Ureter (tissue), 1 donor: ENCODE data around the gene PRKAA1. TPM values are rescaled to one million over a fixed set of nuclear protein-coding genes. Genes with fewer than 3 reads are reported as not detected.
"Not testable (repeated sequence)": the region's sequence is repeated elsewhere in the genome, so short reads cannot be mapped to it uniquely, and the experiment has no call there.

Experiments
- DNase-seq: peaks from one replicate; pipeline ENCODE4 v3.0.0-alpha.2; 2020; ENCODE audit warnings: low spot score
- total RNA-seq: library from RNA; stranded (reverse); gene quantifications from one replicate; pipeline ENCODE4 v1.2.4, GENCODE V29; 2023
- donor health status: DM: yes; HTN: yes; CAD: no.

PRKAA1 gene
- total RNA-seq, 1 donor from 2014 or later = 114 TPM

GRCh38 chr5:40734986-40735385 is 63.2 kb downstream of the PRKAA1 start:
- no peak for DNase-seq

DNA sequence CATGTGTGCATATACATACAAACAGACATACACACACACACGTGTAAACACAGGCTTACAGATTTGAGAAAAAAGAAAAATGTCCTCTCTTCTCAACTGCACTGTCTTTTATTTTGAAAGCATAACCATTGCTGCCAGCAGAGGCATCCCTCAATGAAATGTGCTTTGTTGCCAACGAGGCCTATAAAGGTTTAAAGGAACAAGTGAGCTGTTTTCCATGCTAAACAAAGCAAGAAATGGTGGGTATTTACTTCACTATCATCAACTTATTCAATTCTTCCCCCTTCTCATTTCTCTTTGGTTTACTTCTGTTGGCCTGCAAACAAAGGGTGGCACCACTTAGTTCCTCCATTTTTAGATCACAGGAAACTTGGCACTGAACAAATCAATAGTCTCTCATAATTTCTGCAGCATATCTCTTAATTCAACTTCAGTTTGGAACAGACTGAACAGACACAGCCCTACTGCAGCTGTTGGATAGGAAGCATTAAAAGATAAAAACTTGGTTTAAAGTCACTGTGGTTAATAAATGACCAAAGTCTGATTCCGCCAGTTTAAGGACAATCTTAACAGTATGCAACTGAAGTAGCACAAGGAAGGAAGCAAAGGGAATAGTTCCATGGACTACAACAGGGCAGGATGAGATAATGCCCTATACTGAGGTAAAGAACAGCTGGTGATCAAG is 64.2 kb downstream of the PRKAA1 start:
- DNase-seq = no peak

DNA sequence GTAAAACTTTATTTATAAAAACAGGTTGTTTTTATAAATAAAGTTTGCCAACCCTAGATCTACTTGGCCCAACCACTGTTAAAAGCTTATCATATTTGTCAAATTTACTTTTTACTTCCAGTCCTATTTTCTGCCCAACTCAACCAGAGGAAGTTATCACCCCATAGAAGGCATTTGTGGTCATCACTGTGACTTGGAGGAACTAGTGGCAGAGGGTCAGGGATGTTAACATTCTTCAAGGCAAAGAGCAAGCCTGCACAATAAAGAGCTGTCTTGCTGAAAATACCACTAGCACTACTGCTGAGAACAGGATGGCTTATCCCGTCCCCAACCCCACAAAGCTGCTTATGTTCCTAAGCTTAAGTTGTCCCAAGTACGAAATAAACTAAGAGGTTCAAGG is 64.7 kb downstream of the PRKAA1 start:
- DNase-seq = no peak

GRCh38 chr5:40722497-40722911 is 75.7 kb downstream of the PRKAA1 start:
- DNase-seq = not testable (repeated sequence)

DNA sequence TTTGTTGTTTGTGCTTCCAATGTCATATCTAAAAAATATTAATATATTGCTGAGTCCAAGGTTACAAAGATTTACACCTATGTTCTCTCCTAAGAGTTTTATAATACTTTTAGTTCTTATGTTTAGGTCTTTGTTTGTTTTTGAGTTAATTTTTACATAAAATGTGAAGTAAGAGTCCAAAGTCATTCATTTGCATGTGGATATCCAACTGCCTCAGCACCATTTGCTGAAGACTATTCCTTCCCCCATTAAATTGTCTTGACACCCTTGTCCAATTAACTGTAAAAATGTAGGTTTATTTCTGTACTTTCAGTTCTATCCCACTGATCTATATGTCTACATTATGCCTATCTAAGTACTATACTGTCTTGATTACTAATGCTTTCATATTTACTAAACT is 78.1 kb downstream of the PRKAA1 start:
- DNase-seq = no peak

- no peak for DNase-seq
Measured at GRCh38 chr5:40717281-40717680, 80.9 kb downstream of the PRKAA1 start.

GRCh38 chr5:40716590-40716989 is 81.6 kb downstream of the PRKAA1 start:
- DNase-seq = no peak

- no peak for DNase-seq
Measured at GRCh38 chr5:40716000-40716399, 82.2 kb downstream of the PRKAA1 start.

- no peak for DNase-seq
Measured at GRCh38 chr5:40714001-40714400, 84.2 kb downstream of the PRKAA1 start.

DNA sequence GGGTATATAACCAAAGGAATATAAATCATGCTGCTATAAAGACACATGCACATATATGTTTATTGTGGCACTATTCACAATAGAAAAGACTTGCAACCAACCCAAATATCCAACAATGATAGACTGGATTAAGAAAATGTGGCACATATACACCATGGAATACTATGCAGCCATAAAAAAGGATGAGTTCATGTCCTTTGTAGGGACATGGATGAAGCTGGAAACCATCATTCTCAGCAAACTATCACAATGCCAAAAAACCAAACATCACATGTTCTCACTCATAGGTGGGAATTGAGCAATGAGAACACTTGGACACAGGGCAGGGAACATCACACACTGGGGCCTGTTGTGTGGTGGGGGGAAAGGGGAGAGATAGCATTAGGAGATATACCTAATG is 87.6 kb downstream of the PRKAA1 start:
- DNase-seq = not testable (repeated sequence)

Other genes starting within 250 kb of the PRKAA1 start
- gene PTGER4, start 118.5 kb downstream of the PRKAA1 start, total RNA-seq = 10.3 TPM
- gene TTC33, start 42.4 kb downstream of the PRKAA1 start, total RNA-seq = 12.6 TPM
- 1,647 TPM for gene RPL37, start 36.8 kb upstream of the PRKAA1 start, total RNA-seq
- gene CARD6, start 43.0 kb upstream of the PRKAA1 start, total RNA-seq = 17.1 TPM
- 209 TPM for gene C7, start 111.1 kb upstream of the PRKAA1 start, total RNA-seq